Endothelial cell (in vitro differentiated cells): ENCODE measurements around the gene LCP2. TPM values are rescaled to one million over a fixed set of nuclear protein-coding genes. Genes with fewer than 3 reads are reported as not detected.
"Not testable (repeated sequence)": the region's sequence is repeated elsewhere in the genome, so short reads cannot be mapped to it uniquely, and the experiment has no call there.

Experiments
- DNase-seq: peaks from one replicate; pipeline ENCODE4 v3.0.0; 2021; ENCODE audit warnings: low spot score
- H3K27ac Mint-ChIP-seq: one replicate; pipeline ENCODE4 v1.8.0; 2021; ENCODE audit warnings: mixed read lengths, inconsistent platforms; ENCODE audit not compliant: unreplicated experiment
- H3K27me3 Mint-ChIP-seq: one replicate; pipeline ENCODE4 v1.8.0; 2021; ENCODE audit warnings: mild to moderate bottlenecking, moderate library complexity, mixed read lengths, inconsistent platforms; ENCODE audit not compliant: unreplicated experiment
- H3K36me3 Mint-ChIP-seq: one replicate; pipeline ENCODE4 v1.8.0; 2021; ENCODE audit warnings: mild to moderate bottlenecking, low read depth, mixed read lengths, inconsistent platforms; ENCODE audit not compliant: unreplicated experiment
- H3K4me1 Mint-ChIP-seq: one replicate; pipeline ENCODE4 v1.8.0; 2021; ENCODE audit warnings: mild to moderate bottlenecking, mixed read lengths, inconsistent platforms; ENCODE audit not compliant: unreplicated experiment
- H3K4me3 Mint-ChIP-seq: one replicate; pipeline ENCODE4 v1.8.0; 2021; ENCODE audit warnings: mild to moderate bottlenecking, mixed read lengths, inconsistent platforms; ENCODE audit not compliant: unreplicated experiment
- H3K9me3 Mint-ChIP-seq: one replicate; pipeline ENCODE4 v1.8.0; 2021; ENCODE audit warnings: mixed read lengths, inconsistent platforms; ENCODE audit not compliant: unreplicated experiment
- CTCF ChIP-seq: fragments of 200-600 bp; sonication (generic); IDR thresholded peaks from one replicate; pipeline ENCODE4 v1.5.0; 2021; ENCODE audit warnings: antibody characterized with exemption; ENCODE audit not compliant: unreplicated experiment
- total RNA-seq: library from RNA; stranded (reverse); fragmentation: NEBNext Ultra II Directional; extraction: Animal tissue kit (Norgen Biotek cat#: 25700); gene quantifications from one replicate; pipeline ENCODE4 v1.2.1, GENCODE V29; 2021; ENCODE audit not compliant: unreplicated experiment

The LCP2 gene
- total RNA-seq, 1 donor from 2014 or later, result 13.8 TPM

GRCh38 chr5:170252720-170253350 is 44.7 kb downstream of the LCP2 start:
- H3K27ac Mint-ChIP-seq, result peak overlapping the region; percentile 67
- H3K4me3 Mint-ChIP-seq, result no peak overlapping the region
- TF ChIP-seq CTCF, result no peak
- no peaks in the 10 kb centered on the region for H3K9me3 Mint-ChIP-seq
- H3K4me1 Mint-ChIP-seq, result peaks cover 15% of the 10 kb centered on the region
- peaks cover 9% of the 10 kb centered on the region for H3K36me3 Mint-ChIP-seq
- DNase-seq, result peak; percentile 26
- peaks cover 2% of the 10 kb centered on the region for H3K27me3 Mint-ChIP-seq

- Mint-ChIP-seq H3K27ac (no peak overlapping the region), H3K36me3 (peaks cover 8% of the 10 kb centered on the region), H3K9me3 (no peaks in the 10 kb centered on the region), H3K4me3 (no peak overlapping the region), H3K4me1 (peaks cover 15% of the 10 kb centered on the region), H3K27me3 (peaks cover 2% of the 10 kb centered on the region)
- no peak for DNase-seq
- TF ChIP-seq CTCF, result no peak
These were observed 45.5 kb downstream of the LCP2 start for GRCh38 chr5:170252109-170252508.

GRCh38 chr5:170251462-170251861 is 46.1 kb downstream of the LCP2 start:
- no peaks in the 10 kb centered on the region for H3K9me3 Mint-ChIP-seq
- no peak overlapping the region for H3K27ac Mint-ChIP-seq
- peaks cover 6% of the 10 kb centered on the region for H3K36me3 Mint-ChIP-seq
- peaks cover 2% of the 10 kb centered on the region for H3K27me3 Mint-ChIP-seq
- peaks cover 15% of the 10 kb centered on the region for H3K4me1 Mint-ChIP-seq
- H3K4me3 Mint-ChIP-seq, result no peak overlapping the region
- no peak for TF ChIP-seq CTCF
- DNase-seq, result no peak

- Mint-ChIP-seq H3K27ac (no peak overlapping the region), H3K9me3 (no peaks in the 10 kb centered on the region), H3K36me3 (peaks cover 6% of the 10 kb centered on the region), H3K4me3 (no peak overlapping the region), H3K4me1 (peaks cover 15% of the 10 kb centered on the region), H3K27me3 (peaks cover 2% of the 10 kb centered on the region)
- TF ChIP-seq CTCF, result no peak
- DNase-seq, result no peak
These were observed 46.7 kb downstream of the LCP2 start for GRCh38 chr5:170250810-170251317.

GRCh38 chr5:170249355-170249754 is 48.2 kb downstream of the LCP2 start:
- H3K4me3 Mint-ChIP-seq, result no peak overlapping the region
- no peak for TF ChIP-seq CTCF
- peaks cover 15% of the 10 kb centered on the region for H3K4me1 Mint-ChIP-seq
- DNase-seq, result no peak
- H3K27ac Mint-ChIP-seq, result no peak overlapping the region
- H3K9me3 Mint-ChIP-seq, result no peaks in the 10 kb centered on the region
- peaks cover 11% of the 10 kb centered on the region for H3K36me3 Mint-ChIP-seq
- H3K27me3 Mint-ChIP-seq, result peaks cover 2% of the 10 kb centered on the region

- H3K27me3 Mint-ChIP-seq, DNase-seq, H3K4me3 Mint-ChIP-seq, H3K27ac Mint-ChIP-seq, H3K9me3 Mint-ChIP-seq: not testable (repeated sequence)
- H3K4me1 Mint-ChIP-seq, result peaks cover 13% of the 10 kb centered on the region
- H3K36me3 Mint-ChIP-seq, result peaks cover 11% of the 10 kb centered on the region
These were observed 48.7 kb downstream of the LCP2 start for GRCh38 chr5:170248931-170249227.
